ENCODE measurements around the gene SV2A. TPM values are rescaled to one million over a fixed set of nuclear protein-coding genes. Genes with fewer than 3 reads are reported as not detected.
A peak's percentile ranks its signal among the peaks of the same experiment; 100 is the strongest.
"Not testable (repeated sequence)": the region's sequence is repeated elsewhere in the genome, so short reads cannot be mapped to it uniquely, and the experiment has no call there.

The SV2A gene
- total and polyA plus RNA-seq, 4 donors: 0.94 to 2.4 (median 1.6) TPM

DNA sequence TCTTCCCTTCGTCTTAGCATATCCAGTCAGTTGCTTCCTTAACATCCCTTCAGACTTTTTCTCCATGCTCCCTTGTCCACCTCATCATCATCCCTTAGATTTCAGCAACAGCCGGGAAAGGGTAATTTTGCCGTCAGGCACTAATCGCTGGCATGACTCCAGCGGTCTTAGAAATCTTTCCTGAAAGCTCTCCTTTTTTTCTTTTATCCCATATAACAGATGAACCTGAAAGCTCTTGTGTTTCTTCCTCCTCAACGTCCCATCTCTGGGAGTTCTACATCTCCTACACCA lies 28.7 kb downstream of the SV2A start:
- H3K4me3 ChIP-seq: no peak overlapping the region
- no peaks in the 10 kb centered on the region for H3K9me3 ChIP-seq (ENCODE audit: control insufficient read depth in 4 of 4, insufficient read depth in 3 of 4, low read length in 3 of 4)
- no peaks in the 10 kb centered on the region for H3K27me3 ChIP-seq (ENCODE audit: control insufficient read depth in 3 of 3, insufficient read depth in 3 of 3, low read length in 2 of 3)
- peak overlapping the region; percentile 94 to 98 for H3K27ac ChIP-seq (ENCODE audit: low read depth in 1 of 2, low read length in 1 of 2)
- no peak for ATAC-seq (ENCODE audit: insufficient read depth, low FRiP score)
- DNase-seq: peak; percentile 72 to 82 (median 82)
- peaks cover 0 to 5% (median 0%) of the 10 kb centered on the region in 4 donors for H3K36me3 ChIP-seq (ENCODE audit: control insufficient read depth in 4 of 4, insufficient read depth in 4 of 4, low read length in 4 of 4)
- WGBS, 2 donors: 25 to 40% methylated on average over 6 of the region's 6 CpGs
- peaks cover 0 to 22% (median 8%) of the 10 kb centered on the region in 5 donors for H3K4me1 ChIP-seq (ENCODE audit: control insufficient read depth in 5 of 5, insufficient read depth in 5 of 5, low read length in 5 of 5)
- TF ChIP-seq, protein P1, sequence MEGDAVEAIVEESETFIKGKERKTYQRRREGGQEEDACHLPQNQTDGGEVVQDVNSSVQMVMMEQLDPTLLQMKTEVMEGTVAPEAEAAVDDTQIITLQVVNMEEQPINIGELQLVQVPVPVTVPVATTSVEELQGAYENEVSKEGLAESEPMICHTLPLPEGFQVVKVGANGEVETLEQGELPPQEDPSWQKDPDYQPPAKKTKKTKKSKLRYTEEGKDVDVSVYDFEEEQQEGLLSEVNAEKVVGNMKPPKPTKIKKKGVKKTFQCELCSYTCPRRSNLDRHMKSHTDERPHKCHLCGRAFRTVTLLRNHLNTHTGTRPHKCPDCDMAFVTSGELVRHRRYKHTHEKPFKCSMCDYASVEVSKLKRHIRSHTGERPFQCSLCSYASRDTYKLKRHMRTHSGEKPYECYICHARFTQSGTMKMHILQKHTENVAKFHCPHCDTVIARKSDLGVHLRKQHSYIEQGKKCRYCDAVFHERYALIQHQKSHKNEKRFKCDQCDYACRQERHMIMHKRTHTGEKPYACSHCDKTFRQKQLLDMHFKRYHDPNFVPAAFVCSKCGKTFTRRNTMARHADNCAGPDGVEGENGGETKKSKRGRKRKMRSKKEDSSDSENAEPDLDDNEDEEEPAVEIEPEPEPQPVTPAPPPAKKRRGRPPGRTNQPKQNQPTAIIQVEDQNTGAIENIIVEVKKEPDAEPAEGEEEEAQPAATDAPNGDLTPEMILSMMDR (IDR thresholded peaks at IDR 0.05; ENCODE audit: control extremely low read depth, extremely low read depth): no peak
- H3K9ac ChIP-seq (ENCODE audit: insufficient read depth in 1 of 2, low read length in 2 of 2): peak overlapping the region; percentile 70 to 99

DNA sequence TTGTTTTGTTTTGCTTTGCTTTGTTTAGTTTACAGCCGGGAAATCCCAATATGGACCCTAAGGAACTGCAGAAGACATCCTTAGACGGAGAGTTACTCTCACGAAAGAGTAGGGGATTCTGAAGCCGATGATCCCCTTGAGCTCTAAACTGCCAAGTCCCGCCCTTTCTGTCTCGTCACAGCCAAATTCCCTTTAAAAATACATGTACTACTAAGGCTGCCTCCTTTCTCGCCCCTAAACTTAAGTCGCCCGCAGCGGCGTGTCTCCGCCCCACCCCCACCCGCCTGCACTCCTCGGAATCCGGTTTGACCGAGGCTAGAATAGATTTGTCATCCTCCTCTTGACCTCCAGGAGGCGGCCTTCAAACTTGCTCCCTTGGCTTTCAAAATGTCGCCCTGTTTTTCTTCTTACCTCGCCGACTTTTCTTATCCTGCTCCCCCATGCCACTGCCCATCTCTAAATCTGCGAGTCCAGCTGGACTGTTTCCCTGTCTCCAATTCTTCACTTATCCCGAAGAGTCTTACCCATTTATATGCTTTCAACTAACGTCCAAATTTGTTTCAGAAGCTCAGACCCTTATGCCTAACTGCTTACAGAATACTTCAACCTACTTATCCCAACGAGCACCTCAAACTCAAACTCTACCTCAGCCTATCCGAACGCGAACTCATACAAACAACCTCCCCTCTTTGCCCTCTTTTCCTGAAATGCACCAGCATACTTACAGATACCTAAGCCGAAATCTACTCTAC lies 29.2 kb downstream of the SV2A start:
- 3 to 5% methylated on average over 28 of the region's 28 CpGs for WGBS, 2 donors
- H3K9ac ChIP-seq (ENCODE audit: insufficient read depth in 1 of 2, low read length in 2 of 2): peak overlapping the region; percentile 70 to 99
- TF ChIP-seq, protein P1 (IDR thresholded peaks at IDR 0.05; ENCODE audit: control extremely low read depth, extremely low read depth): peak; percentile 10
- no peaks in the 10 kb centered on the region for H3K27me3 ChIP-seq (ENCODE audit: control insufficient read depth in 3 of 3, insufficient read depth in 3 of 3, low read length in 2 of 3)
- H3K4me3 ChIP-seq: no peak overlapping the region
- H3K36me3 ChIP-seq (ENCODE audit: control insufficient read depth in 4 of 4, insufficient read depth in 4 of 4, low read length in 4 of 4): peaks cover 0 to 5% (median 0%) of the 10 kb centered on the region in 4 donors
- ATAC-seq (ENCODE audit: insufficient read depth, low FRiP score) (peak; percentile 42), DNase-seq (peak in 2 of 3 donors; percentile 91 to 95)
- no peaks in the 10 kb centered on the region for H3K9me3 ChIP-seq (ENCODE audit: control insufficient read depth in 4 of 4, insufficient read depth in 3 of 4, low read length in 3 of 4)
- peak overlapping the region; percentile 94 to 98 for H3K27ac ChIP-seq (ENCODE audit: low read depth in 1 of 2, low read length in 1 of 2)
- peaks cover 0 to 26% (median 12%) of the 10 kb centered on the region in 5 donors for H3K4me1 ChIP-seq (ENCODE audit: control insufficient read depth in 5 of 5, insufficient read depth in 5 of 5, low read length in 5 of 5)

DNA sequence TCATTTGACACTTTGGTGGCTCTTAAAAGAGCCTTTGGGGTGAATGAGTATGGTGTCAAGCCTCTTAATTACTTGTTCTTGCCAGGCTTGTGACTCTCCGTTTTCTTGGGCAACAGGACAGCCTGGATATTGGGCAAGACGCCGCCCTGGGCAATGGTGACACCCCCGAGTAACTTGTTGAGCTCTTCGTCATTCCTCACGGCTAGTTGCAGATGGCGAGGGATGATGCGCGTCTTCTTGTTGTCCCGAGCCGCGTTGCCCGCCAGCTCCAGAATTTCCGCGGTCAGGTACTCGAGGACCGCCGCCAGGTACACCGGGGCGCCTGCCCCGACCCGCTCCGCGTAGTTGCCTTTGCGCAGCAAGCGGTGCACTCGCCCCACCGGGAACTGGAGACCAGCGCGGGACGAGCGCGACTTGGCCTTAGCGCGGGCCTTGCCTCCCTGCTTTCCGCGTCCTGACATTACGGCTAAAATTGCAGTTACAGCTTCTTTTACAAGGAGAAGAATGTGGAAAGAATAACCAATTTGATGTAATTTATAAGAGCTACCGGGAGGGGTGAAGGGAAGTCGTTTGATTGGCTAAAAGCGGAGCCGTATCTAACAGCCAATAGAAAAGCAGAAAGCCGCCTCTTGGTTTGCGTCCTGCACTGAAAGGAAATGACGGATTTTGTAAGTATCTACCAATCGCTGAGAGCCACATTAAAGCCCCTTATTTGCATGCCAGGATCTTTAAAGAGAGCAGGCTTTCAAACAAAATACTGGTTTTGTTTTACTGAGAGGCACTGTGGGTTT lies 30.0 kb downstream of the SV2A start:
- H3K9ac ChIP-seq (ENCODE audit: insufficient read depth in 1 of 2, low read length in 2 of 2): peak overlapping the region; percentile 98 to 100
- DNase-seq (peak; percentile 92 to 99 (median 99)), ATAC-seq (ENCODE audit: insufficient read depth, low FRiP score) (peak; percentile 50)
- TF ChIP-seq, protein P1 (IDR thresholded peaks at IDR 0.05; ENCODE audit: control extremely low read depth, extremely low read depth): no peak
- 0% methylated on average over 46 of the region's 46 CpGs for WGBS, 2 donors
- H3K9me3 ChIP-seq (ENCODE audit: control insufficient read depth in 4 of 4, insufficient read depth in 3 of 4, low read length in 3 of 4): no peaks in the 10 kb centered on the region
- peak overlapping the region; percentile 55 for H3K4me3 ChIP-seq
- peaks cover 0 to 26% (median 13%) of the 10 kb centered on the region in 5 donors for H3K4me1 ChIP-seq (ENCODE audit: control insufficient read depth in 5 of 5, insufficient read depth in 5 of 5, low read length in 5 of 5)
- peaks cover 0 to 5% (median 0%) of the 10 kb centered on the region in 4 donors for H3K36me3 ChIP-seq (ENCODE audit: control insufficient read depth in 4 of 4, insufficient read depth in 4 of 4, low read length in 4 of 4)
- no peaks in the 10 kb centered on the region for H3K27me3 ChIP-seq (ENCODE audit: control insufficient read depth in 3 of 3, insufficient read depth in 3 of 3, low read length in 2 of 3)
- H3K27ac ChIP-seq (ENCODE audit: low read depth in 1 of 2, low read length in 1 of 2): peak overlapping the region; percentile 94 to 98

DNA sequence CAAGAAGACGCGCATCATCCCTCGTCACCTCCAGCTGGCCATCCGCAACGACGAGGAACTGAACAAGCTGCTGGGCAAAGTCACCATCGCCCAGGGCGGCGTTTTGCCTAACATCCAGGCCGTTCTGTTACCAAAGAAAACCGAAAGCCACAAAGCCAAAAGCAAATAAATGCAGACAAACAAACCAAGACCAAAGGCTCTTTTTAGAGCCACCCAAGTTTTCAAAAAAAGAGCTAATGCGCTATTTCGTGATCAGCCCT lies 30.5 kb downstream of the SV2A start:
- Histone ChIP-seq H3K4me1 (ENCODE audit: control insufficient read depth in 5 of 5, insufficient read depth in 5 of 5, low read length in 5 of 5) (peaks cover 0 to 26% (median 13%) of the 10 kb centered on the region in 5 donors), H3K27ac (ENCODE audit: low read depth in 1 of 2, low read length in 1 of 2) (peak overlapping the region; percentile 94 to 98), H3K4me3 (peak overlapping the region; percentile 55), H3K9ac (ENCODE audit: insufficient read depth in 1 of 2, low read length in 2 of 2) (peak overlapping the region; percentile 98 to 100)
- not testable (repeated sequence) for H3K27me3 ChIP-seq (ENCODE audit: control insufficient read depth in 3 of 3, insufficient read depth in 3 of 3, low read length in 2 of 3); H3K9me3 ChIP-seq (ENCODE audit: control insufficient read depth in 4 of 4, insufficient read depth in 3 of 4, low read length in 3 of 4); H3K36me3 ChIP-seq (ENCODE audit: control insufficient read depth in 4 of 4, insufficient read depth in 4 of 4, low read length in 4 of 4); DNase-seq; ATAC-seq (ENCODE audit: insufficient read depth, low FRiP score)
- 0% methylated on average over 8 to 13 of the region's 13 CpGs for WGBS, 2 donors

Data from lung (tissue), 12 donors.